CD4-positive, alpha-beta T cell (primary cell): ENCODE data around the gene SPINK1. TPM values are rescaled to one million over a fixed set of nuclear protein-coding genes. Genes with fewer than 3 reads are reported as not detected.

Experiments used
- ATAC-seq: fragments of 200-7000 bp; cut with Tn5 transposase; one replicate; pipeline ENCODE4 v1.10.0; 2022; ENCODE audit warnings: mild to moderate bottlenecking; ENCODE audit not compliant: poor library complexity
- CTCF ChIA-PET: fragments of 350-600 bp; sonication (Branson Sonifier 250); formaldehyde crosslinking; loops from one replicate; lab custom pipeline; 2021; ENCODE audit warnings: antibody characterized with exemption, inconsistent platforms; lab: Charles Lee
- POLR2A ChIA-PET: fragments of 350-600 bp; sonication (Branson Sonifier 250); formaldehyde crosslinking; loops from one replicate; lab custom pipeline; 2021; ENCODE audit warnings: antibody characterized with exemption, inconsistent platforms; lab: Charles Lee
- DNase-seq, 14 experiments: peaks; one replicate each; pipeline ENCODE4 v3.0.0-alpha.2; 2013 to 2020; ENCODE audit warnings: mixed read lengths in 2 of 14
- H3K27ac ChIP-seq, 2 donors: one replicate each; pipeline versions ENCODE4 v1.5.1 to v1.7.0; 2013; ENCODE audit warnings: low read length in 2 of 2, low read depth in 1 of 2, mild to moderate bottlenecking in 1 of 2
- H3K27me3 ChIP-seq, 2 experiments: 1 replicate in 1 of 2; 2 replicates in 1 of 2; pipeline versions ENCODE4 v1.6.1 to v1.7.0; 2013; ENCODE audit warnings: low read length in 2 of 2, control low read depth in 1 of 2, mild to moderate bottlenecking in 1 of 2, moderate library complexity in 1 of 2; ENCODE audit not compliant: insufficient read depth in 2 of 2, control insufficient read depth in 1 of 2
- H3K36me3 ChIP-seq: one replicate; pipeline ENCODE4 v1.6.1; 2013; ENCODE audit warnings: low read length, control low read depth; ENCODE audit not compliant: insufficient read depth
- H3K4me1 ChIP-seq: one replicate; pipeline ENCODE4 v1.6.1; 2013; ENCODE audit warnings: low read length, control low read depth; ENCODE audit not compliant: insufficient read depth
- H3K4me3 ChIP-seq: one replicate; pipeline ENCODE4 v1.5.1; 2013; ENCODE audit warnings: mild to moderate bottlenecking, low read length, moderate library complexity
- H3K9me3 ChIP-seq, 2 experiments: 1 replicate in 1 of 2; 2 replicates in 1 of 2; pipeline versions ENCODE4 v1.6.1 to v1.7.0; 2013; ENCODE audit warnings: low read length in 2 of 2, mild to moderate bottlenecking in 2 of 2, control low read depth in 1 of 2, moderate library complexity in 1 of 2; ENCODE audit not compliant: control insufficient read depth in 1 of 2, insufficient read depth in 1 of 2
- H3K27ac Mint-ChIP-seq: one replicate; pipeline ENCODE4 v1.8.0; 2020; ENCODE audit warnings: mixed read lengths
- H3K27me3 Mint-ChIP-seq: one replicate; pipeline ENCODE4 v1.8.0; 2021; ENCODE audit warnings: mixed read lengths
- H3K36me3 Mint-ChIP-seq: one replicate; pipeline ENCODE4 v1.8.0; 2021; ENCODE audit warnings: low read depth, mixed read lengths
- H3K4me1 Mint-ChIP-seq: one replicate; pipeline ENCODE4 v1.8.0; 2021; ENCODE audit warnings: low read depth, mixed read lengths
- H3K4me3 Mint-ChIP-seq: one replicate; pipeline ENCODE4 v1.8.0; 2020; ENCODE audit warnings: mild to moderate bottlenecking, mixed read lengths
- H3K9me3 Mint-ChIP-seq: one replicate; pipeline ENCODE4 v1.8.0; 2020; ENCODE audit warnings: mixed read lengths
- intact Hi-C, 2 experiments: fragments of 100-400 bp; cut with DNase I in 1 of 2; cut with micrococcal nuclease in 1 of 2; formaldehyde crosslinking; loops; one replicate each; pipeline versions ENCODE4 v1.15.1 to v1.9.0; 2023 to 2025; cut with DNase I, micrococcal nuclease
- total RNA-seq, 174 experiments: library from RNA in 2 of 174; stranded (reverse) in 2 of 174; gene quantifications; one replicate each; pipeline ENCODE4 v1.2.3 and lab custom pipeline; 2021 to 2026
- TF ChIP-seq, protein P1 (sequence below): fragments of 200-600 bp; IDR thresholded peaks from one replicate; pipeline ENCODE4 v1.8.0; 2022; ENCODE audit warnings: antibody characterized with exemption, mild to moderate bottlenecking

The SPINK1 gene
- total RNA-seq, 2 experiments from 2014 or later, result not detected

DNA sequence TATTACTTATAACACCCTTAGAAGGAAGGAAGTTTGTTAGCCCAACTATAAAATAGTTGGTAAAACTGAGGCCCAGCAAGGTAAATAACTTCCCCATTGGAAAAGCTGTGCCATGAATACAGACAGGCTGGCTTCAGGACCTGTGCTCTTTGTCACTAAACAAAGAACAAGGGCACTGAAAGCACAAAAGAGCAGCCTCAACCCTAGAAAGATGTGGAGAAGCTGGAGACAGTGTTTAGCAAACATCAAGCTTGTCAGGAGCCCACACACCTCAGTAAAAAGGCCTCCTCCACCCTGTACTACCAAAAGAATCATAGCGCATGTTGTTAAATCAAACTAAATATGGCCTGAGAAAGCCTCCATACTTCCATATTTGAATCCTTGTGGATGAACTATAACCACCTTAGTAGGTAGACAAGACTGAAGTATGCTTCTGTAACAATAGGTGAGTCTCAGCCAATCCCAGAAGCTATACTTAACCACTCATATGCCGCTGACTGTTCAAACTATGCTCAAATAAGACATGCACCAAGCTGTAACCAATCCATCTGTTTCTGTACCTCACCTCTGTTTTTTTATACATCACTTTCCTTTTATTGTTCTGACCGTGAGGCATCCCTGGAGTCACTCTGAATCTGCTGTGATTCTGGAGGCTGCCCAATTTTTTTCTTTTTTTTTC lies 28.6 kb upstream of the SPINK1 start:
- H3K27me3 Mint-ChIP-seq, result no peaks in the 10 kb centered on the region
- TF ChIP-seq, protein P1, sequence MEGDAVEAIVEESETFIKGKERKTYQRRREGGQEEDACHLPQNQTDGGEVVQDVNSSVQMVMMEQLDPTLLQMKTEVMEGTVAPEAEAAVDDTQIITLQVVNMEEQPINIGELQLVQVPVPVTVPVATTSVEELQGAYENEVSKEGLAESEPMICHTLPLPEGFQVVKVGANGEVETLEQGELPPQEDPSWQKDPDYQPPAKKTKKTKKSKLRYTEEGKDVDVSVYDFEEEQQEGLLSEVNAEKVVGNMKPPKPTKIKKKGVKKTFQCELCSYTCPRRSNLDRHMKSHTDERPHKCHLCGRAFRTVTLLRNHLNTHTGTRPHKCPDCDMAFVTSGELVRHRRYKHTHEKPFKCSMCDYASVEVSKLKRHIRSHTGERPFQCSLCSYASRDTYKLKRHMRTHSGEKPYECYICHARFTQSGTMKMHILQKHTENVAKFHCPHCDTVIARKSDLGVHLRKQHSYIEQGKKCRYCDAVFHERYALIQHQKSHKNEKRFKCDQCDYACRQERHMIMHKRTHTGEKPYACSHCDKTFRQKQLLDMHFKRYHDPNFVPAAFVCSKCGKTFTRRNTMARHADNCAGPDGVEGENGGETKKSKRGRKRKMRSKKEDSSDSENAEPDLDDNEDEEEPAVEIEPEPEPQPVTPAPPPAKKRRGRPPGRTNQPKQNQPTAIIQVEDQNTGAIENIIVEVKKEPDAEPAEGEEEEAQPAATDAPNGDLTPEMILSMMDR, result no peak
- no peak overlapping the region for H3K27ac ChIP-seq
- no peaks in the 10 kb centered on the region for H3K36me3 Mint-ChIP-seq
- H3K27me3 ChIP-seq, result no peaks in the 10 kb centered on the region
- no peaks in the 10 kb centered on the region for H3K4me1 ChIP-seq
- H3K9me3 ChIP-seq, result no peaks in the 10 kb centered on the region
- no peaks in the 10 kb centered on the region for H3K36me3 ChIP-seq
- H3K4me3 ChIP-seq, result no peak overlapping the region
- H3K4me1 Mint-ChIP-seq, result no peaks in the 10 kb centered on the region
- H3K27ac Mint-ChIP-seq, result no peak overlapping the region
- CTCF ChIA-PET, result no interaction called here
- DNase-seq (no peak), ATAC-seq (no peak)
- intact Hi-C loops, result loop anchor here (5.0 to 10.0 kb wide), 2 partner anchors 872 to 875 kb away; no protein-coding TSS in a partner anchor
- no peaks in the 10 kb centered on the region for H3K9me3 Mint-ChIP-seq
- no peak overlapping the region for H3K4me3 Mint-ChIP-seq
- POLR2A ChIA-PET, result no interaction called here

DNA sequence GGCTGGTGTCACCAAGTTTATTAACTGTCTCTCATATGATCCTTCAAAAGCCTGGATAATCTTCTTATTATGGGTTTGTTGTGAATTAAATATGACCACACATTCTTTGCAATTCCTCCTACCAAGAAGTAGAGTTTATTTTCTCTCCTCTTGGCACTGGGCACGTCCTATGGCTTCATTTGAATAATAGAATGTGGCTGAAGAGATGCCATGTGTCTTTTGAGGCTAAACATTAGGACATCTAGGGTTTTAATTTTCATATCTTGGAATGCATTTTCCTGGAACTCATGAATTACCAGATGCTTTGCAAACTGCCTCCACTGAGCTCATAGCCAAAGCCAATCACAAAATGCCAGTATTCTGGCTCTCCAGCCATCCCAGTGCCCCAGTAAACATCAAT lies 27.1 kb upstream of the SPINK1 start:
- Histone ChIP-seq H3K27ac (no peak overlapping the region), H3K27me3 (no peaks in the 10 kb centered on the region), H3K36me3 (no peaks in the 10 kb centered on the region), H3K4me1 (no peaks in the 10 kb centered on the region), H3K4me3 (no peak overlapping the region), H3K9me3 (no peaks in the 10 kb centered on the region)
- Mint-ChIP-seq H3K36me3 (no peaks in the 10 kb centered on the region), H3K27me3 (no peaks in the 10 kb centered on the region), H3K27ac (no peak overlapping the region), H3K4me3 (no peak overlapping the region), H3K4me1 (no peaks in the 10 kb centered on the region), H3K9me3 (no peaks in the 10 kb centered on the region)
- ATAC-seq, result no peak
- ChIA-PET POLR2A (interaction anchor here (0.7 kb wide), 1 partner anchor 456 kb away, joined by 3 read pairs; no protein-coding TSS in a partner anchor), CTCF (no interaction called here)
- intact Hi-C loops, result loop anchor here (5.0 to 10.0 kb wide), 2 partner anchors 874 to 876 kb away; no protein-coding TSS in a partner anchor
- DNase-seq, result no peak
- TF ChIP-seq, protein P1, result no peak

DNA sequence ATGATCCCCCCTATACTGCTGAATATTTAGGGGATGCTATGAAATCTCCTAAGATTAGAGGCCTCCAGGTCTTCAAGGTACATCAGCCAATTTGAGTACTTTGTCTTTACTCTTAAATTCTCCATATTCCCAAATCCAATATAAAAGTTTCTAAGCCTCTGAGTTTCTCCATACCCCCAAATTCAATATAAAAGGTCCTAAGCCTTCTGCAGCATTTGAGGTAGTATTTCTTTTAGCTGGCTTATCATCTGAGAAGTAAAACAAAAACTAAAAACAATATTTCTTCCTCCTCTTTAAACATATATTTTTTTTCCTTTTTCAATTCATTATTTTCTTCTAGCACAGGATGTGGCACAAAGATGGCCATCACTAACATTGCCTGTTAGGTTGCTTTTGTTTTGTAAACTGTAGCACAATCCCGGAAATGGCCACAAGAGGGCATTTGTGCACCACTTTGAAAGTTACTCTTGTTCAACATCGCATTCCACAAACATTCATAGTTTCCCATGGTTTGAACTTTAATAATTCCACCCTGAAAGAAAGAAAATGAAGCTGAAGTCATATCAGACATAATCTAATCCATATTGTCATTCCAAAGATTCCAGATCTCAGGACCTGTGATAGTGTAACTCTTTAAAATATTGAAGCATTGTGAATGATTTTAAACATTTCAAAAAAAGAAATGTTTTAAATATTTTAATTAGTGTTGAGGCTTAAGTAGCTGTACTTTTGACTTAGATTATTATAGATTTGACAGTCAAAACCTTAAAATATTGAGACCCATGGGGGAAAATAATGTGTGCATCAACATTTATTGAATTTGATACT lies 26.0 kb upstream of the SPINK1 start:
- Mint-ChIP-seq H3K27me3 (no peaks in the 10 kb centered on the region), H3K4me3 (no peak overlapping the region), H3K36me3 (no peaks in the 10 kb centered on the region), H3K4me1 (no peaks in the 10 kb centered on the region), H3K27ac (no peak overlapping the region), H3K9me3 (no peaks in the 10 kb centered on the region)
- ChIA-PET CTCF (no interaction called here), POLR2A (interaction anchor here (0.7 kb wide), 1 partner anchor 455 kb away, joined by 3 read pairs; no protein-coding TSS in a partner anchor)
- H3K4me3 ChIP-seq, result no peak overlapping the region
- peaks cover 0 to under 1% of the 10 kb centered on the region in 2 experiments for H3K27me3 ChIP-seq
- TF ChIP-seq, protein P1, result peak; percentile 82
- no peaks in the 10 kb centered on the region for H3K9me3 ChIP-seq
- no peaks in the 10 kb centered on the region for H3K36me3 ChIP-seq
- no peaks in the 10 kb centered on the region for H3K4me1 ChIP-seq
- no peak for ATAC-seq
- intact Hi-C loops, result loop anchor here (5.0 to 10.0 kb wide), 2 partner anchors 875 to 877 kb away; no protein-coding TSS in a partner anchor
- peak in 10 of 14 experiments; percentile 3 to 51 (median 14) for DNase-seq
- no peak overlapping the region for H3K27ac ChIP-seq
